HG03354 (cell line): Measurements from ENCODE around the gene ASTN2.

Experiments used
- ATAC-seq: cut with Tn5 transposase; IDR thresholded peaks from one replicate; pipeline ENCODE4 v1.9.1; 2021; ENCODE audit warnings: mild to moderate bottlenecking; ENCODE audit not compliant: unreplicated experiment, poor library complexity, severe bottlenecking

Gene ASTN2

GRCh38 chr9:117414906-117415331 lies at the start of gene ASTN2:
TSS of gene ASTN2 (minus strand) at chr9:117415057. CDS start at chr9:117414938, 119 bp downstream.
- no peak for ATAC-seq

- ATAC-seq, result no peak
Observed at GRCh38 chr9:117462861-117463260, 48.0 kb upstream of the ASTN2 start.

- ATAC-seq, result no peak
Observed at GRCh38 chr9:117461386-117461785, 46.5 kb upstream of the ASTN2 start.

- ATAC-seq, result no peak
Observed at GRCh38 chr9:117460743-117461142, 45.9 kb upstream of the ASTN2 start.

- no peak for ATAC-seq
Observed at GRCh38 chr9:117459913-117460312, 45.1 kb upstream of the ASTN2 start.

GRCh38 chr9:117458066-117458465 lies 43.2 kb upstream of the ASTN2 start:
- no peak for ATAC-seq

GRCh38 chr9:117454711-117455110 lies 39.9 kb upstream of the ASTN2 start:
- no peak for ATAC-seq

GRCh38 chr9:117453737-117454136 lies 38.9 kb upstream of the ASTN2 start:
- no peak for ATAC-seq

GRCh38 chr9:117451311-117451710 lies 36.5 kb upstream of the ASTN2 start:
- no peak for ATAC-seq

GRCh38 chr9:117448066-117448465 lies 33.2 kb upstream of the ASTN2 start:
- no peak for ATAC-seq

GRCh38 chr9:117445631-117446030 lies 30.8 kb upstream of the ASTN2 start:
- no peak for ATAC-seq

- no peak for ATAC-seq
Observed at GRCh38 chr9:117444501-117444900, 29.6 kb upstream of the ASTN2 start.

GRCh38 chr9:117437283-117437682 lies 22.4 kb upstream of the ASTN2 start:
- no peak for ATAC-seq

GRCh38 chr9:117435630-117436261 lies 20.9 kb upstream of the ASTN2 start:
- no peak for ATAC-seq

GRCh38 chr9:117434566-117434965 lies 19.7 kb upstream of the ASTN2 start:
- ATAC-seq, result no peak

- no peak for ATAC-seq
Observed at GRCh38 chr9:117430813-117431212, 16.0 kb upstream of the ASTN2 start.

- ATAC-seq, result no peak
Observed at GRCh38 chr9:117427357-117427913, 12.6 kb upstream of the ASTN2 start.

- no peak for ATAC-seq
Observed at GRCh38 chr9:117425566-117425965, 10.7 kb upstream of the ASTN2 start.

- ATAC-seq, result no peak
Observed at GRCh38 chr9:117424291-117424690, 9.4 kb upstream of the ASTN2 start.

- no peak for ATAC-seq
Observed at GRCh38 chr9:117418111-117418510, 3.3 kb upstream of the ASTN2 start.

GRCh38 chr9:117416856-117417255 lies 2.0 kb upstream of the ASTN2 start:
- ATAC-seq, result no peak
